GM12878 (cell line): ENCODE data around the gene LCP1. TPM values are rescaled to one million over a fixed set of nuclear protein-coding genes. Genes with fewer than 3 reads are reported as not detected.
A peak's percentile ranks its signal among the peaks of the same experiment; 100 is the strongest.

ENCODE experiments used
- BHLHE40 ChIP-seq, 2 experiments: fragments of 450-650 bp in 1 of 2; IDR thresholded peaks; 2 replicates each; pipeline ENCODE4 v1.6.1; 2011 to 2017; ENCODE audit warnings: low read depth in 2 of 2, borderline replicate concordance in 1 of 2, improper control_type of control experiment in 1 of 2, low read length in 1 of 2, mild to moderate bottlenecking in 1 of 2
- CBX3 ChIP-seq: fragments of 200-600 bp; sonication (generic); IDR thresholded peaks from 2 replicates; pipeline ENCODE4 v1.6.1; 2016; ENCODE audit warnings: low read depth, borderline replicate concordance
- CBX5 ChIP-seq: sonication (generic); IDR thresholded peaks from 2 replicates; pipeline ENCODE4 v1.6.1; 2016; ENCODE audit warnings: low read depth, moderate library complexity, mild to moderate bottlenecking, inconsistent platforms
- GABPA ChIP-seq: IDR thresholded peaks from 2 replicates; pipeline ENCODE4 v1.6.1; 2014; ENCODE audit warnings: antibody characterized with exemption, low read depth, mild to moderate bottlenecking, inconsistent platforms
- HDGF ChIP-seq: fragments of 450-650 bp; IDR thresholded peaks from 2 replicates; pipeline ENCODE4 v1.6.1; 2016; ENCODE audit warnings: antibody characterized with exemption
- IKZF1 ChIP-seq: fragments of 450-650 bp; conservative IDR thresholded peaks from 2 replicates; pipeline ENCODE4 v1.6.1; 2017; ENCODE audit warnings: antibody characterized with exemption, mild to moderate bottlenecking
- MYB ChIP-seq: fragments of 150-350 bp; IDR thresholded peaks from 2 replicates; pipeline ENCODE4 v1.6.1; 2014; ENCODE audit warnings: mild to moderate bottlenecking, low read depth, low read length, borderline replicate concordance
- NBN ChIP-seq: fragments of 450-650 bp; IDR thresholded peaks from 2 replicates; pipeline ENCODE4 v1.6.1; 2016
- NFIC ChIP-seq: IDR thresholded peaks from 2 replicates; pipeline ENCODE4 v1.6.1; 2012; ENCODE audit warnings: low read depth, mild to moderate bottlenecking, inconsistent platforms, low read length, moderate library complexity
- NRF1 ChIP-seq: conservative IDR thresholded peaks from 2 replicates; pipeline ENCODE4 v1.6.1; 2011; ENCODE audit warnings: mild to moderate bottlenecking, low read depth, low read length, improper control_type of control experiment
- POLR2A ChIP-seq: IDR thresholded peaks from 2 replicates; pipeline ENCODE4 v1.6.1; 2011; ENCODE audit warnings: low read depth, mild to moderate bottlenecking, low read length
- POLR2AphosphoS5 ChIP-seq: IDR thresholded peaks from 2 replicates; pipeline ENCODE4 v1.6.1; 2011; ENCODE audit warnings: mild to moderate bottlenecking, low read length, inconsistent platforms
- POU2F2 ChIP-seq: IDR thresholded peaks from 3 replicates; pipeline ENCODE4 v1.6.1; 2011; ENCODE audit warnings: low read depth, mild to moderate bottlenecking, low read length, borderline replicate concordance
- RCOR1 ChIP-seq: conservative IDR thresholded peaks from 2 replicates; pipeline ENCODE4 v1.6.1; 2012; ENCODE audit warnings: low read depth, low read length, improper control_type of control experiment
- SUZ12 ChIP-seq: fragments of 200-600 bp; sonication (generic); IDR thresholded peaks from one replicate; pipeline ENCODE4 v1.6.1; 2018; ENCODE audit warnings: antibody characterized with exemption, mild to moderate bottlenecking; ENCODE audit not compliant: unreplicated experiment
- TCF7 ChIP-seq: IDR thresholded peaks from 2 replicates; pipeline ENCODE4 v1.6.1; 2014; ENCODE audit warnings: antibody characterized with exemption, borderline replicate concordance
- WRNIP1 ChIP-seq: IDR thresholded peaks from 2 replicates; pipeline ENCODE4 v1.6.1; 2011; ENCODE audit warnings: low read depth, low read length, improper control_type of control experiment, borderline replicate concordance
- polyA plus RNA-seq, 11 experiments: library from polyadenylated mRNA; depleted of rRNA in 4 of 11; unstranded in 6 of 11; stranded (reverse) in 5 of 11; fragments of >200 nt; fragmentation: Nextera tagmentation in 4 of 11; fragmentation: Illumina TruSeq in 1 of 11; extraction: Ambion mirVana in 4 of 11; extraction: Trizol in 1 of 11; gene quantifications; 1 replicate in 1 of 11; 2 replicates in 10 of 11; pipeline versions ENCODE4 v1.2.1 to v1.2.3, GENCODE V29; 2011 to 2016; ENCODE audit warnings: inconsistent platforms in 2 of 11, missing spikeins in 2 of 11, low read depth in 1 of 11
- total RNA-seq, 4 experiments: library from RNA; depleted of rRNA in 3 of 4; stranded (reverse); fragments of >200 nt in 3 of 4; fragmentation: Illumina TruSeq in 1 of 4; extraction: Trizol in 1 of 4; gene quantifications; 2 replicates each; pipeline versions ENCODE4 v1.2.1 to v1.2.3, GENCODE V29; 2013 to 2021
- TF ChIP-seq, protein P1 (sequence below): IDR thresholded peaks from 2 replicates; pipeline ENCODE4 v1.6.1; 2012; ENCODE audit warnings: mild to moderate bottlenecking, low read depth, low read length
- TF ChIP-seq, protein P2 (sequence below): IDR thresholded peaks from 2 replicates; pipeline ENCODE4 v1.6.1; 2012; ENCODE audit warnings: improper control_type of control experiment, low read depth, low read length; ENCODE audit not compliant: insufficient replicate concordance
- TF ChIP-seq, protein P3 (sequence below): fragments of 150-350 bp; IDR thresholded peaks from 2 replicates; pipeline ENCODE4 v1.6.1; 2014; ENCODE audit warnings: mild to moderate bottlenecking, low read depth, low read length
- TF ChIP-seq, protein P4 (sequence below): fragments of 450-650 bp; IDR thresholded peaks from 2 replicates; pipeline ENCODE4 v1.6.1; 2016; ENCODE audit warnings: mild to moderate bottlenecking

Gene LCP1
- total and polyA plus RNA-seq, 10 of the 15 experiments (the other 5 are each of a cell fraction or from before 2014, with no cell fraction given), result 775 to 2,201 (median 1,556) TPM

DNA sequence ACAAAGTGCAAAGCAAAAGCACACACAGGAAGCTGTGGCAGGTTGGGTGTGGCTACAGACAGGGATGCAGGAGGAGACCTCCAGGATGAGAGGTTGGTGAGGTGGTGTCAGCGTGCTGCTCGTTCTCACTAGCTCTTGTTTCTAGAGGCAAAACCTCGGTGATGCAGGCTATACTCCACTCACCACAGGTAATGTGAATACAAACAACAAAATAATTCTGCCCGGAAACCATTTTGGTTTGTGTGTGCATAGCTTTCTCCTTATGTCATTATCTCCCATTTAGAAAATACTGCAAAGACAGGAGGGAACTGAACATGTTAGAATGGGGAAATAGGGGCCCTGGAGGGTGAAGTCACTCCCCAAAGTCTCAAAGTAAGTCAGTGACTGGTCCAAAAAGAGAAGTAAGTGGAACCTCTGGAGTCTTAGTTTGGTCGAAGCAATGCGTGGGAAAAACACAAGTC, 9.4 kb downstream of the LCP1 start (continued):
- TF ChIP-seq, protein P1, sequence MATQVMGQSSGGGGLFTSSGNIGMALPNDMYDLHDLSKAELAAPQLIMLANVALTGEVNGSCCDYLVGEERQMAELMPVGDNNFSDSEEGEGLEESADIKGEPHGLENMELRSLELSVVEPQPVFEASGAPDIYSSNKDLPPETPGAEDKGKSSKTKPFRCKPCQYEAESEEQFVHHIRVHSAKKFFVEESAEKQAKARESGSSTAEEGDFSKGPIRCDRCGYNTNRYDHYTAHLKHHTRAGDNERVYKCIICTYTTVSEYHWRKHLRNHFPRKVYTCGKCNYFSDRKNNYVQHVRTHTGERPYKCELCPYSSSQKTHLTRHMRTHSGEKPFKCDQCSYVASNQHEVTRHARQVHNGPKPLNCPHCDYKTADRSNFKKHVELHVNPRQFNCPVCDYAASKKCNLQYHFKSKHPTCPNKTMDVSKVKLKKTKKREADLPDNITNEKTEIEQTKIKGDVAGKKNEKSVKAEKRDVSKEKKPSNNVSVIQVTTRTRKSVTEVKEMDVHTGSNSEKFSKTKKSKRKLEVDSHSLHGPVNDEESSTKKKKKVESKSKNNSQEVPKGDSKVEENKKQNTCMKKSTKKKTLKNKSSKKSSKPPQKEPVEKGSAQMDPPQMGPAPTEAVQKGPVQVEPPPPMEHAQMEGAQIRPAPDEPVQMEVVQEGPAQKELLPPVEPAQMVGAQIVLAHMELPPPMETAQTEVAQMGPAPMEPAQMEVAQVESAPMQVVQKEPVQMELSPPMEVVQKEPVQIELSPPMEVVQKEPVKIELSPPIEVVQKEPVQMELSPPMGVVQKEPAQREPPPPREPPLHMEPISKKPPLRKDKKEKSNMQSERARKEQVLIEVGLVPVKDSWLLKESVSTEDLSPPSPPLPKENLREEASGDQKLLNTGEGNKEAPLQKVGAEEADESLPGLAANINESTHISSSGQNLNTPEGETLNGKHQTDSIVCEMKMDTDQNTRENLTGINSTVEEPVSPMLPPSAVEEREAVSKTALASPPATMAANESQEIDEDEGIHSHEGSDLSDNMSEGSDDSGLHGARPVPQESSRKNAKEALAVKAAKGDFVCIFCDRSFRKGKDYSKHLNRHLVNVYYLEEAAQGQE, result no peak
- TF ChIP-seq, protein P2, sequence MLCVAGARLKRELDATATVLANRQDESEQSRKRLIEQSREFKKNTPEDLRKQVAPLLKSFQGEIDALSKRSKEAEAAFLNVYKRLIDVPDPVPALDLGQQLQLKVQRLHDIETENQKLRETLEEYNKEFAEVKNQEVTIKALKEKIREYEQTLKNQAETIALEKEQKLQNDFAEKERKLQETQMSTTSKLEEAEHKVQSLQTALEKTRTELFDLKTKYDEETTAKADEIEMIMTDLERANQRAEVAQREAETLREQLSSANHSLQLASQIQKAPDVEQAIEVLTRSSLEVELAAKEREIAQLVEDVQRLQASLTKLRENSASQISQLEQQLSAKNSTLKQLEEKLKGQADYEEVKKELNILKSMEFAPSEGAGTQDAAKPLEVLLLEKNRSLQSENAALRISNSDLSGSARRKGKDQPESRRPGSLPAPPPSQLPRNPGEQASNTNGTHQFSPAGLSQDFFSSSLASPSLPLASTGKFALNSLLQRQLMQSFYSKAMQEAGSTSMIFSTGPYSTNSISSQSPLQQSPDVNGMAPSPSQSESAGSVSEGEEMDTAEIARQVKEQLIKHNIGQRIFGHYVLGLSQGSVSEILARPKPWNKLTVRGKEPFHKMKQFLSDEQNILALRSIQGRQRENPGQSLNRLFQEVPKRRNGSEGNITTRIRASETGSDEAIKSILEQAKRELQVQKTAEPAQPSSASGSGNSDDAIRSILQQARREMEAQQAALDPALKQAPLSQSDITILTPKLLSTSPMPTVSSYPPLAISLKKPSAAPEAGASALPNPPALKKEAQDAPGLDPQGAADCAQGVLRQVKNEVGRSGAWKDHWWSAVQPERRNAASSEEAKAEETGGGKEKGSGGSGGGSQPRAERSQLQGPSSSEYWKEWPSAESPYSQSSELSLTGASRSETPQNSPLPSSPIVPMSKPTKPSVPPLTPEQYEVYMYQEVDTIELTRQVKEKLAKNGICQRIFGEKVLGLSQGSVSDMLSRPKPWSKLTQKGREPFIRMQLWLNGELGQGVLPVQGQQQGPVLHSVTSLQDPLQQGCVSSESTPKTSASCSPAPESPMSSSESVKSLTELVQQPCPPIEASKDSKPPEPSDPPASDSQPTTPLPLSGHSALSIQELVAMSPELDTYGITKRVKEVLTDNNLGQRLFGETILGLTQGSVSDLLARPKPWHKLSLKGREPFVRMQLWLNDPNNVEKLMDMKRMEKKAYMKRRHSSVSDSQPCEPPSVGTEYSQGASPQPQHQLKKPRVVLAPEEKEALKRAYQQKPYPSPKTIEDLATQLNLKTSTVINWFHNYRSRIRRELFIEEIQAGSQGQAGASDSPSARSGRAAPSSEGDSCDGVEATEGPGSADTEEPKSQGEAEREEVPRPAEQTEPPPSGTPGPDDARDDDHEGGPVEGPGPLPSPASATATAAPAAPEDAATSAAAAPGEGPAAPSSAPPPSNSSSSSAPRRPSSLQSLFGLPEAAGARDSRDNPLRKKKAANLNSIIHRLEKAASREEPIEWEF, result no peak
- no peak for TF ChIP-seq IKZF1
- TF ChIP-seq RCOR1, result no peak
- TF ChIP-seq, protein P3, sequence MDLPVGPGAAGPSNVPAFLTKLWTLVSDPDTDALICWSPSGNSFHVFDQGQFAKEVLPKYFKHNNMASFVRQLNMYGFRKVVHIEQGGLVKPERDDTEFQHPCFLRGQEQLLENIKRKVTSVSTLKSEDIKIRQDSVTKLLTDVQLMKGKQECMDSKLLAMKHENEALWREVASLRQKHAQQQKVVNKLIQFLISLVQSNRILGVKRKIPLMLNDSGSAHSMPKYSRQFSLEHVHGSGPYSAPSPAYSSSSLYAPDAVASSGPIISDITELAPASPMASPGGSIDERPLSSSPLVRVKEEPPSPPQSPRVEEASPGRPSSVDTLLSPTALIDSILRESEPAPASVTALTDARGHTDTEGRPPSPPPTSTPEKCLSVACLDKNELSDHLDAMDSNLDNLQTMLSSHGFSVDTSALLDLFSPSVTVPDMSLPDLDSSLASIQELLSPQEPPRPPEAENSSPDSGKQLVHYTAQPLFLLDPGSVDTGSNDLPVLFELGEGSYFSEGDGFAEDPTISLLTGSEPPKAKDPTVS, result no peak
- TF ChIP-seq, protein P4, sequence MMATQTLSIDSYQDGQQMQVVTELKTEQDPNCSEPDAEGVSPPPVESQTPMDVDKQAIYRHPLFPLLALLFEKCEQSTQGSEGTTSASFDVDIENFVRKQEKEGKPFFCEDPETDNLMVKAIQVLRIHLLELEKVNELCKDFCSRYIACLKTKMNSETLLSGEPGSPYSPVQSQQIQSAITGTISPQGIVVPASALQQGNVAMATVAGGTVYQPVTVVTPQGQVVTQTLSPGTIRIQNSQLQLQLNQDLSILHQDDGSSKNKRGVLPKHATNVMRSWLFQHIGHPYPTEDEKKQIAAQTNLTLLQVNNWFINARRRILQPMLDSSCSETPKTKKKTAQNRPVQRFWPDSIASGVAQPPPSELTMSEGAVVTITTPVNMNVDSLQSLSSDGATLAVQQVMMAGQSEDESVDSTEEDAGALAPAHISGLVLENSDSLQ, result no peak
- TF ChIP-seq POLR2A, result peak; percentile 50; the same call in 1 of the 2 replicates
- no peak for TF ChIP-seq CBX5
- peak; percentile 41; the same call in 1 of the 2 replicates for TF ChIP-seq HDGF
- no peak for TF ChIP-seq WRNIP1
- TF ChIP-seq TCF7, result no peak
- TF ChIP-seq POU2F2, result peak; percentile 33; the same call in 1 of the 3 replicates
- TF ChIP-seq BHLHE40 (IDR thresholded peaks at IDR 0.05; ENCODE audit: borderline replicate concordance in 1 of 2, low read depth in 2 of 2, low read length in 1 of 2), result no peak
- no peak for TF ChIP-seq NRF1
- no peak for TF ChIP-seq SUZ12
- peak; percentile 57; the same call in 1 of the 2 replicates for TF ChIP-seq POLR2AphosphoS5
- TF ChIP-seq NBN, result 0 out of 2 replicates have a peak, but pooled peaks have one; percentile 38
- TF ChIP-seq MYB, result no peak
- no peak for TF ChIP-seq CBX3
- peak; percentile 23; the same call in 1 of the 2 replicates for TF ChIP-seq NFIC
- TF ChIP-seq GABPA, result no peak
